Neural progenitor cell (in vitro differentiated cells): Measurements from ENCODE around the gene PPARGC1A.

Experiments
- CTCF ChIP-seq: fragments of 200-600 bp; sonication (generic); IDR thresholded peaks from 2 replicates; pipeline ENCODE4 v1.5.1; 2017; ENCODE audit warnings: antibody characterized with exemption, mild to moderate bottlenecking
- EZH2 ChIP-seq: fragments of 200-600 bp; sonication (generic); IDR thresholded peaks from 2 replicates; pipeline ENCODE4 v1.6.1; 2017; ENCODE audit warnings: antibody characterized with exemption, mild to moderate bottlenecking, moderate library complexity

DNA sequence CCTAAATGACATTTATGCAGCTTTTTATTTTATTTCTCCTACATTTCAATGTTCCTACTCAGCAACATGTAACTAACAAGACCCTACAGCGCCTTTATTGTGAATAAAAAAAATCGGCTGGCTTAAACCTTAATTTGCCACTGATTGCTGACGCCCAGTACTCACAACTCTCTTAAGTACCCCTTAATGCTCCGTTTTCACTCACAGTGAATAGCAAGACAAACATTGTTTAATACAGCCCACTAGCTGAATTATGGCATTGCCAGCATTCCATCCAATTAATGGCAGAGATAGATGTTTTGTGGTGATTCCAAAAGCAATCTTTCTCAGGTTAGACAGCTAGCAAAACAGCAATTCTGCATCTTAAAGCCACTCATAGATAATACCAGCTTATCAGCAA, 61.1 kb downstream of the PPARGC1A start:
- TF ChIP-seq CTCF (no peak), EZH2 (no peak)
